Measurements from ENCODE around the gene GGT6.

DNA sequence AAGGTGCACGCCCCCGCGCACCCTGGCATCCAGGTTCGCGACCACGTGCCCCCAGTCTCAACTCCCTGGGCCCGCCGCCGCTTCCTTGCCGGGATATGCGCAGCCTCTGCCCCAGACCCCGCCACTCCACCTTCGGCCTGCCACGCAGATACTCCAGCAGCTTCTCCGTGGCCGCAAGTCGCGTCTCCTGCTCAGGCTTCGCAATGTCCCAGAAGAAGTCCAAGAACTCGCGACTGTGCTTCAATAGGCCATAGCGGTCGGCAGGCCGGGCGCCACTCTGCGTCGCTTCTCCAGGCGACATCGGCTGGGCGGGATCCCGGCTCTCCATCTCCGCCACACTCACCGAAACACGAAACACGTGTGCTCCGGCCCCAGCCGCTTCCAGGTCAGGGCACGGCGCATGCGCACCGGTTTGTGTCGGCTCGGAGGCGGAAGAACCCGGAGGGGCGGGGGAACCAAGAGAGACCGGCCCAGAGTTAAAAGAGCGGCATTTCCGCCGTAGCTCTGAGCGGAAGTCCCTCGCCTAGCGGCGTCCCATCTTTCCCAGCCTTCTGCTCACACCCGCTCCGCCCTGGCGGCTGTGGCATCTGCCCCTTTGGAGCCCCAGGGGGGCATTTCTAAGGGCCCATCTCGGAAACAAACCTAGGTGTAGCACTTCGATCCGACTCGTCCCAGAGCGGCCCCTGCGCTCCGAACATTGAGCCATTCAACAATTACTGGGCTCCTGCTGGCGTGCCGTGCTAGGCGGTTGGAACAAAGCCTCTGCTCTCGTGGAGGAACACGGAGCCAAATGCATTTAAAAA, 5.2 kb downstream of the GGT6 start, which contains the start of gene MYBBP1A:
- TF ChIP-seq, protein P1, sequence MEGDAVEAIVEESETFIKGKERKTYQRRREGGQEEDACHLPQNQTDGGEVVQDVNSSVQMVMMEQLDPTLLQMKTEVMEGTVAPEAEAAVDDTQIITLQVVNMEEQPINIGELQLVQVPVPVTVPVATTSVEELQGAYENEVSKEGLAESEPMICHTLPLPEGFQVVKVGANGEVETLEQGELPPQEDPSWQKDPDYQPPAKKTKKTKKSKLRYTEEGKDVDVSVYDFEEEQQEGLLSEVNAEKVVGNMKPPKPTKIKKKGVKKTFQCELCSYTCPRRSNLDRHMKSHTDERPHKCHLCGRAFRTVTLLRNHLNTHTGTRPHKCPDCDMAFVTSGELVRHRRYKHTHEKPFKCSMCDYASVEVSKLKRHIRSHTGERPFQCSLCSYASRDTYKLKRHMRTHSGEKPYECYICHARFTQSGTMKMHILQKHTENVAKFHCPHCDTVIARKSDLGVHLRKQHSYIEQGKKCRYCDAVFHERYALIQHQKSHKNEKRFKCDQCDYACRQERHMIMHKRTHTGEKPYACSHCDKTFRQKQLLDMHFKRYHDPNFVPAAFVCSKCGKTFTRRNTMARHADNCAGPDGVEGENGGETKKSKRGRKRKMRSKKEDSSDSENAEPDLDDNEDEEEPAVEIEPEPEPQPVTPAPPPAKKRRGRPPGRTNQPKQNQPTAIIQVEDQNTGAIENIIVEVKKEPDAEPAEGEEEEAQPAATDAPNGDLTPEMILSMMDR (IDR thresholded peaks at IDR 0.05; ENCODE audit: insufficient read depth, low read depth, low read length): no peak
- TF ChIP-seq EZH2 (IDR thresholded peaks at IDR 0.05; ENCODE audit: insufficient read depth, low read length): no peak

Data from astrocyte (in vitro differentiated cells and primary cell).